KOPT-K1 (cell line): ENCODE data around the gene MFN2.

Experiments used
- H3K27ac ChIP-seq: fragments of 200-600 bp; sonication (generic); 2 replicates; pipeline ENCODE4 v1.5.1; 2016; ENCODE audit warnings: antibody characterized with exemption, mild to moderate bottlenecking, low read depth, low read length; ENCODE audit not compliant: poor library complexity, severe bottlenecking
- H3K36me3 ChIP-seq: fragments of 200-600 bp; sonication (generic); 2 replicates; pipeline ENCODE4 v1.5.1; 2017; ENCODE audit warnings: antibody characterized with exemption, mild to moderate bottlenecking, low read length, moderate library complexity; ENCODE audit not compliant: insufficient read depth
- H3K9me3 ChIP-seq: fragments of 200-600 bp; sonication (generic); 2 replicates; pipeline ENCODE4 v1.5.1; 2017; ENCODE audit warnings: antibody characterized with exemption, low read length, mild to moderate bottlenecking; ENCODE audit not compliant: insufficient read depth, poor library complexity, severe bottlenecking

Gene MFN2

DNA sequence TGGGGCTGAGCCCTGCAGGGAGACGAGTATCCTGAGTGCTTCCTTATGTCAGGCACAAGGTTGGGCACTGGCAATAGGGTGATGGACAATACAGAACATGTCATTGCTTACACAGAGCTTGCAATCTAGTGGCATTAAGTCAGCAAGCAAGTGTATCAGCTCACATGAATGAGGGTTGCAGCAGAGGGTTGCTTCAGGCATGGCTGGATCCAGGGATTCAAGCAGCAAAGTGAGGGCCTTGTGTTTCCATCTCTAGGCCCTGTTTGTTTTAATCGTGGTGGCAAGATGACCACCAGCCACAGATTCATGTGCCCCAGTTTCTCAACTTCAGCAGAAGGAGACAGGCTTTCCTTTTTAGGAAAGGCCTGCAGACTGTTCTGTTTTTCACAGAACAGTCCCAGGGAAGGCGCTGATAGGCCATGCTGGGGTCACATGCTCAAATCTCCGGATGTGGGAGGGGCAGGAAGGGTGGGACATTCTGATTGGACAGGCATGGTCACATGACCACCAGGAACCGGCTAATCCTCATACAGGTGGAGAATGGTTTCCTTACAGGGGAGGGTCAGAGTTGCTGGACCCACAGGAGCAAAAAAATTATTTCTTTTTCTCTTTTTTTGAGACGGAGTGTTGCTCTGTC, 31.3 kb upstream of the MFN2 start:
- no peaks in the 10 kb centered on the region; the same call in 1 of the 2 replicates for H3K36me3 ChIP-seq
- no peaks in the 10 kb centered on the region for H3K9me3 ChIP-seq
- H3K27ac ChIP-seq, result no peak overlapping the region

DNA sequence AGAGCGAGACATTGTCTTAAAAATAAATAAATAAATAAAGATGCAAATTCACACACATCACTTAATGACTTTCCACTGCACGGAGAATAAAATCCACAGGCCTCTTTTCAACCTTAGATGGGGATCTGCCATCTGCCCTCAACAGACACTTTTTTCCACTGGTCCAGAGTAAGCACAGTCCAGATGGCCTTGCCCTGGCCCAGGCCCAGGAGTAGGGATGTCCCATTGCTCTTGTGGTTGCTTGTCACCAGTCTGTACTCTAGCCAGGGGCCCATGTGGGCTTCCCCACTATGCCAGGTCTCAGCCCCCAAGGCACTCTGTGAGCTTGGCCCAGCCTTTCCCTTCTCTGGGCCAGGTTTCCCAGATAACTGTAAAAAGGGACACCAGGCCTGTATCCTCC, 28.3 kb upstream of the MFN2 start:
- Histone ChIP-seq H3K27ac (no peak overlapping the region), H3K9me3 (no peaks in the 10 kb centered on the region), H3K36me3 (peaks cover 6% of the 10 kb centered on the region; the same call in 1 of the 2 replicates)

DNA sequence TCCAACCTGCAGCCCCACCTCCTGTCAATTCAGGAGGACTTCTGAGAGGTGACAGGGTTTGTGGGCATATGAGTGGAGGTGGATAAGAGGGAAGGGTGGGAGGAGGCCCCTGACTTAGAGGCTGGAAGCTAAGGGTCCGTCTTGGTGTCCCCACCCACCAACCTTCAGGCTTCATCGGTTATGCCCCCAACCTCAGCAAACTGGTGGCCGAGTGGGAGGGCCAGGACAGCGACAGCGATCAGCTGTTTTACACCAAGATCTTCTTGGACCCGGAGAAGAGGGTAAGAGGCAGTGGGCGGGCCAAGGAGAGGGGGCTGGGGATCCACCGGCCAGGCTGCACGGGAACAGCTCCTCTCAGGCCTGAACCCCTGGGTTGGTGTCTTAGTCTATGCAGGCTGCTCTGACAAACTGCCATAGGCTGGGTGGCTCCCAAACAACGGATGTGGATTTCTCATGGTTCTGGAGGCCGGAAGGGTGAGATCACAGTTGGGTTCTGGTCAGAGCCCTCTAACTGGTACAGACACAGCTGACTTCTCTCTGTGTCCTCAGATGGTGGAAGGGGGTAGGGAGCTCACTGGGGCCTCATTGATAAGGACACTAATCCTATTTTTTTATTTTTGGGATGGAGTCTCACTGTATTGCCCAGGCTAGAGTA, 27.7 kb upstream of the MFN2 start:
- H3K9me3 ChIP-seq, result no peaks in the 10 kb centered on the region
- H3K27ac ChIP-seq, result no peak overlapping the region
- H3K36me3 ChIP-seq, result peaks cover 8% of the 10 kb centered on the region; the same call in 1 of the 2 replicates

DNA sequence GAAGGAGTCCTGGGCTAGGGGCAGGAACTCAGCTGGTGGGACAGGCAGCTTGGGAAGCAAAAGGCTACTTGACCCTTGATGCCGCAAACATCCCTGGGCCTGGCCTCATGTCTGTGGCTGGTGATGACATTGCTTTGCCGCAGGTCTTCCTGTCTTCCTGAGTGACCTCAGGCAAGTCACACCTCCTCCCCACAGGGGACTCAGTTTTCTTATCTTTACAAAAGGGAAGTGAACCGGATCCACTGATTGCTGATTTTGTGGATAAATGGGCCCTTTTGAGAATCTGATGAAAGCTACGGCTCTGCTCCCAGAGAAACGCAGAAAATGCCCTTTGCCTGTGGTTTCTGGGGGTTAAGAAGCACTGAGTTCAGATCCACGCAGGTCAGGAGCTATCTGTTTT, 25.0 kb upstream of the MFN2 start:
- Histone ChIP-seq H3K36me3 (peaks cover 18% of the 10 kb centered on the region; the same call in 1 of the 2 replicates), H3K27ac (no peak overlapping the region), H3K9me3 (no peaks in the 10 kb centered on the region)

DNA sequence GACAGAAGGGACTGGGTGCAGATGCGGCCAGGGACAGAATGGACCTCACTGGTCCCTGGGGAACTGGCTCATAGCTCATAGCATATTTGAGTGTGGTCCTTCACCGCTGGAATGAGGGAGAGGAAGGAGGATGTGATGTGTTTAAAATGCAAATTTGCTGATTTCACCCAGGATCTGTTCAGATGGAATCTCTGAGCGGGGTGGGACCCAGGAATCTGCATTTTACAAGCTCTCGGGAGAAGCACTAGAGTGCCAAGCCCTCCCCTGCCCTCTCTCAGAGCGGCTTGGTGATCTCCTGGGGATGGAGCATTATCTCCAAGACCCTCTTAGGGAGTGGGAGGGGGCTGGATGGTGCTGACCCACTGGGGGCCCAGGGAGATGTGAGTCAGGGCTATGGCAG, 22.8 kb upstream of the MFN2 start:
- no peaks in the 10 kb centered on the region for H3K9me3 ChIP-seq
- peaks cover 23% of the 10 kb centered on the region; the same call in 1 of the 2 replicates for H3K36me3 ChIP-seq
- no peak overlapping the region for H3K27ac ChIP-seq

DNA sequence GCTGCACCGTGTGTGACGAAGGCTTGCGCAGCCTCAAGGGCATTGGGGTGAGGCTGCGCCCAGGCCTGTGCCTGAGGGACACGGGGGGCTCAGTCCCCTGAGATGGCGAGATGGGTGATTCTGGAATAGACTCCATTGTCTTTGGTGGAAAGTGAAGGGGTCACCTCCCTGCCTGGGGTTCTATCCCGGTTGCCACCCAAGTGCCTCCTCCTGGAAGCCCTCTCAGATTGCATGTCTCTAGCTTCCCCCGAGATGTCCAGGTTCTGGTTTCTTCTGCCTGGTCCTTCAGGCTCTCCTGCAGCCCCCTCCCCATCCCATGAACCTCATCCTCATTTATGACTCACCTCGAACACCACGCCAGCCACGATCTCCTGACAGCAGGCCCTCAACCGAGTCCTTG, 22.3 kb upstream of the MFN2 start:
- H3K9me3 ChIP-seq, result no peaks in the 10 kb centered on the region
- H3K36me3 ChIP-seq, result peaks cover 23% of the 10 kb centered on the region; the same call in 1 of the 2 replicates

DNA sequence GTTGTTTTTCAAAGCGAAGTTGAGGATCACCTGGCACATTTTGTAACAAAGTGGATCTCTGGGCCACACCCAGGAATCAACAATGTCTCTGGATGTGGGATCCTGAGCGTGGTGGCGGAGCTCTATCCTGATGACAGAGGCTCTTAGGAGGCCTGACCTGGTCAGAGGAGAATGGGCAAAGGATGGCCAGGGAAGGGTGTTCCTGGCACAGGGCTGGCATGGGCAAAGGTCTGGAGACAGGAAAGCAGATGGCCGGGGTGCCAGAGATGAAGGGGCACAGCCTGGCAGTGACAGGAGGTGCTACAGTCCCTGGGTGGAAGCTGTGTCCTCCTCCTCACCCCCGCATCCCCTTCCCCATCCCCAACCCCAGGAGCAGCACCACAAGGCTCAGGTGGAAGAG, 20.0 kb upstream of the MFN2 start:
- H3K27ac ChIP-seq, result no peak overlapping the region
- H3K9me3 ChIP-seq, result no peaks in the 10 kb centered on the region
- H3K36me3 ChIP-seq, result peaks cover 44% of the 10 kb centered on the region; the same call in 1 of the 2 replicates

More for the DNA sequence above, 22.3 kb upstream of the MFN2 start:
- H3K27ac ChIP-seq, result no peak overlapping the region

DNA sequence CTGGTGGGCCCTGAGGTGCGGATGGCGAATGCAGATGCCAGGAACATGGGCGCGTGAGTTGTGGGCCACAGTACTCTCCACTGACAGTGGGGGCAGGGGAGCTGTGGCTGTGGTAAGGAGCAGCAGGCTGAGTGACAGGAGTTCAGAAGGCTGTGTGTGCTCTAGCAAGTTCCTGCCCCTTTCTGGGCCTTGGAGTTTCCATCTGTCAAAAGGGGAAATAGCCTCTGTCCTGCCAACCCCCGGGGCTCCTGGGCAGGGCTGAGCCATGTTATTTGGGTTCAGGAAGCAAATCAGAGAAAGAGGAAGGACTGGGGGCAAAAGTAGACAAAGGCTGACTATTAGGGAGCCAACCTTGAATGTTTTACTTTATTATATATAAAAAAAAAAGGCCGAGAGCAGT, 19.5 kb upstream of the MFN2 start:
- Histone ChIP-seq H3K36me3 (peaks cover 48% of the 10 kb centered on the region; the same call in 1 of the 2 replicates), H3K27ac (no peak overlapping the region)

DNA sequence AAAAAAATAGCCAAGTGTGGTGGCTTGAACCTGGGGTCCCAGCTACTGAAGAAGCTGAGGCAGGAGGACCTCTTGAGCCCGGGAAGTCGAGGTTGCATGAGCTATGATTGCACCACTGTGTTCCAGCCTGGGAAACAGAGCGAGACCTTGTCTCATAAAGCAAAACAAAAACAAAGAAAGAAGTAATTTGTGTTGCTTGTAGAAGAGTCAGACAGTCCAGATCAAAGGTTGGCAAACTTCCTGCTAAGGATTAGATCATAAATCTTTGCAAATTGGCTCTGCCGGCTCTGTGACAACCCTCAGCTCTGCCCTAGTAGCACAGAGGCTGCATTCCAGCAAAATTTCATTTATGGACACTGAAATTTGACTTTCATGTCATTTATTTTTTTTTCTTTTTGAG, 19.0 kb upstream of the MFN2 start:
- Histone ChIP-seq H3K36me3 (peaks cover 52% of the 10 kb centered on the region; the same call in 1 of the 2 replicates), H3K27ac (no peak overlapping the region)

More for the DNA sequence above, 19.5 kb upstream of the MFN2 start:
- H3K9me3 ChIP-seq, result no peaks in the 10 kb centered on the region

DNA sequence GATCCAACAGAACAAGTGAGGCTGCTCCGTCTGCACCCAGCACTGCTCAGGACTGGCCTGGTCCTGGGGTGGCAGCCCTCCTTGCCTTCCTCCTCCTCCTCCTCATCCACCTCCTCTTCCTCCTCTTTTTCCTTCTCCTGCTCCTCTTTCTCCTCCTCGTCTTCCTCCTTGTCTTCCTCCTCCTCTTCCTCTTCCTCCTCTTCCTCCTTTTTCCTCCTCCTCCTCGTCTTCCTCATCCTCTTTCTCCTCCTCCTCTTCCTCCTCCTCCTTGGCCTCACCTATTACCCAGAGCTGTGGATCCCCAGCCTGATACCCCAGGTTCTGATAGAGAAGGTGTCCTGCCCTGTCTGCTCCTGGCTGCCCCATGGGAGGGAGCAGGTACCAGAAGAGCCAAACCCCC, 16.6 kb upstream of the MFN2 start:
- Histone ChIP-seq H3K27ac (no peak overlapping the region), H3K36me3 (peaks cover 37% of the 10 kb centered on the region; the same call in 1 of the 2 replicates), H3K9me3 (no peaks in the 10 kb centered on the region)

More for the DNA sequence above, 19.0 kb upstream of the MFN2 start:
- no peaks in the 10 kb centered on the region for H3K9me3 ChIP-seq

DNA sequence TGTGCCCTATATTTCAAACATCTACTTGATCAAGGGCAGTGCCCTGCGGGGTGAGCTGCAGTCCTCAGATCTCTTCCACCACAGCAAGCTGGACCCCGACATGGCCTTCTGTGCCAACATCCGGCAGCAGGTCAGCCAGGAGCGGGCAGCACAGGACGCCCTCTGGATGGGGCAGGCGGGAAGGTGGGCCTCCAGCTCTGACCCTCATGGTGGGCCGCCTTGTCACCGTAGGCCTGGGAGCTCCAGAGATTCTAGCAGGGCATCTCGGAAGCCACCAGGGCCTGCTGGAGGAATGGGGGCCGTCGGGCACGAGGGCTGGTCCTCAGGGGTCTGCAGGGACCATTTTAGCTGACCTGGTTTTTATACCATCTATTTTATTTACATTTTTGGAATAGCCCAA, 15.6 kb upstream of the MFN2 start:
- Histone ChIP-seq H3K36me3 (peaks cover 36% of the 10 kb centered on the region; the same call in 1 of the 2 replicates), H3K9me3 (no peaks in the 10 kb centered on the region)

DNA sequence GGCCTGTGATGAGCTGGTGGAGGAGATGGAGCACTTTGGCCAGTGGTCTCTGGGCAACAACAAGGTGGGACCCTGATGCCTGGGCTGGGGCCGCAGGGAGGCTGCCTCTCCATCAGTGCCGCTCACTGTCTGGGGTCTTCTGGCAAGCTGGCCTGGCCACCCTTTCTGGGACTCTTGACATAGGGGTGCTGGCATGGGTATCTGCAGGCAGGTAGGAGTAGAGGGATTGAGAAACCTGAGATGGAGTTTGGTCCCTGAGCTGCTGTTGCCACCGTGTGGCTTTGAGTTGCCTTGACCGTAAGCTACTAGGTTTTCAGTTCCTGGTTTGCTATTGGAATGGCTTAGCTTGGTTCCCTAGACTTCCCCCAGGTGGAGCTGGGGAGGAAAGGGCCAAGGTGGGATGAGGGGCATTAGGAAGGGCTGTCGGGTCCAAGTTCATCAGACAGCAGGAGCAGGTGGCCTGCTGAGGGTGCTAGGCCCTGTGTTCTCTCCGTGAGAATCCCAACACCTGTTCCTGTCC, 13.2 kb upstream of the MFN2 start:
- Histone ChIP-seq H3K9me3 (no peaks in the 10 kb centered on the region), H3K36me3 (peaks cover 29% of the 10 kb centered on the region; the same call in 1 of the 2 replicates), H3K27ac (no peak overlapping the region)

More for the DNA sequence above, 15.6 kb upstream of the MFN2 start:
- H3K27ac ChIP-seq, result no peak overlapping the region

DNA sequence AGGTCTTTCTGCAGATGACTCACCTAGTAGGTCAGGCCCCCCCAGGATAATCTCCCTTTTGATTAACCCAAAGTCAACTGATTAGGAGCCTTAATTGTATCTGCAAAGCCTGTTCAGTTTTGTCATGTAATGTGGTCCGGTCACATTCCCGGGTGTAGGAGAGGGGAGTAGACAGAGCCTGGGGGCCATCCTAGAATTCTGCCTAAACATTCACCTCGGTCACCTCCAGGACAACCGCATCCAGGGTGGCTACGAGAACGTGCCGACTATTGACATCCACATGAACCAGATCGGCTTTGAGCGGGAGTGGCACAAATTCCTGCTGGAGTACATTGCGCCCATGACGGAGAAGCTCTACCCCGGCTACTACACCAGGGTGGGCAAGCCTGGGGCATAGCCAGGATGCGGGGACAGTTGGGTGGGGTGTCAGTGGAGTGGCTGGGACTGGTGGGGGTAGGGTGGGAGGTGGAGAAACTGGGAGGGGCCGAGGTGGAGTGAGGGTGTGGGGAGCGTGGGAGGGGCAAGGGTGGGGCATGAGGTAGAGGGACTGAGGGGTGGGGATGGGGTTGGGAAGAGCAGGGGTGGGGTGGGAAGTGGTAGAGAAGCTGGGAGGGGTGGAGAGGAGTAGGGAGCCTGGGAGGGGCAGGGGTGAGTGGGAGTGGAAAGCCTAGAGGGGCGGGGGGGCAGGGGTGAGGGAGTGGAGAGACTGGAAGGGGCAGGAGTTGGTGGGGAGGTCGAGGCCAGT, 9.6 kb upstream of the MFN2 start:
- Histone ChIP-seq H3K27ac (no peak overlapping the region), H3K9me3 (no peaks in the 10 kb centered on the region), H3K36me3 (peaks cover 20% of the 10 kb centered on the region; the same call in 1 of the 2 replicates)

DNA sequence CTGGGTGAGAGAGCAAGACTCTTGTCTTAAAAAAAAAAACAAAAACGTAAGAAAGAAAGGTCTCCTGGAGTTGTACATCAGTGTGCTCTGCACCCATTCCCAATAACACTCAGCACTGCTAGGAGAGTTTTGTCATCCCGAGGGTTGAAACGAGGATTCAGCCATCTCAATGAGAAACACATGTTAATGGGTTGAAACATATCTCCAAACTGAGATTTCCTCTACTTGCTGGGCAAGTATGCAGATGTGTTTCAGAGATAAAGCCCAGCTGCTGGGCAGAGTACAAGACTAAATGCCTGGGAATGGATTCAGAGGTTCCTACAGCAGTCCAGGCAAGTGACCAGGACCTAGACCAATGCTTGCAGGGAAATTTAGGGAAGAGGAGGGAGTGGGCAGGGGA, 2.6 kb upstream of the MFN2 start:
- H3K27ac ChIP-seq, result no peak overlapping the region
- peaks cover 25% of the 10 kb centered on the region for H3K36me3 ChIP-seq
- H3K9me3 ChIP-seq, result no peaks in the 10 kb centered on the region

DNA sequence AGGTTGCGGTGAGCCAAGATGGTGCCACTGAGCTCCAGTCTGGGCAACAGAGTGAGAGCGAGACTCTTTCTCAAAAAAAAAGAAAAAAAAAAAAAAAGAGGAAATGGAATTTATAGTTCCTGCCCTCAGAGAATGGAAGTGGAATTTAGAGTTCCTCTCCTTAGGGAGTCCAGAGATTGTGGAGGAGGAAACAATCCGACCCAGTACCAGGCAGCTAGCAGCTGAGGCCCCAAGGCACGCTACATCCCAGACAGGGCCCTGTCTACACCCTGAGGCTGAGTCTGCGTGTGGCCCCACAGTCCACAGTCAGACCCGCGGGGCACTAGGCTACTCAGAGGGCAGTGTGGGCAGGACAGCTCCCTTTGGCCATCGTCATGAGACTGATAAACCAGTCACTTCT, 1.9 kb upstream of the MFN2 start:
- no peaks in the 10 kb centered on the region for H3K9me3 ChIP-seq
- no peak overlapping the region for H3K27ac ChIP-seq
- peaks cover 32% of the 10 kb centered on the region for H3K36me3 ChIP-seq
